ENCODE measurements around the gene PRIM1. TPM values are rescaled to one million over a fixed set of nuclear protein-coding genes. Genes with fewer than 3 reads are reported as not detected.

The PRIM1 gene
- total RNA-seq, 1 donor from 2014 or later = 166 TPM

GRCh38 chr12:56776654-56777053 is 24.5 kb upstream of the PRIM1 start:
- Mint-ChIP-seq H3K36me3 (no peaks in the 10 kb centered on the region), H3K9me3 (peaks cover 15% of the 10 kb centered on the region), H3K27me3 (ENCODE audit: insufficient read depth, low read depth) (no peaks in the 10 kb centered on the region), H3K4me3 (no peak overlapping the region), H3K27ac (no peak overlapping the region), H3K4me1 (no peaks in the 10 kb centered on the region)
- Histone ChIP-seq H3K4me2 (no peak overlapping the region), H3K4me3 (no peak overlapping the region), H3K9me3 (ENCODE audit: low read depth) (no peaks in the 10 kb centered on the region), H3K36me3 (no peaks in the 10 kb centered on the region), H2AFZ (replicated peaks) (no peak overlapping the region), H3K27ac (no peak overlapping the region), H3F3A (ENCODE audit: low read depth) (no peaks in the 10 kb centered on the region), H3K9ac (no peak overlapping the region), H3K27me3 (no peaks in the 10 kb centered on the region), H3K79me2 (ENCODE audit: low read depth) (no peaks in the 10 kb centered on the region), H3K4me1 (no peaks in the 10 kb centered on the region), H4K20me1 (ENCODE audit: low read depth) (no peaks in the 10 kb centered on the region)
- TF ChIP-seq EZH2phosphoT487 (IDR thresholded peaks at IDR 0.05) (no peak), EZH2 (IDR thresholded peaks at IDR 0.05) (no peak)
- TF ChIP-seq, protein P1, sequence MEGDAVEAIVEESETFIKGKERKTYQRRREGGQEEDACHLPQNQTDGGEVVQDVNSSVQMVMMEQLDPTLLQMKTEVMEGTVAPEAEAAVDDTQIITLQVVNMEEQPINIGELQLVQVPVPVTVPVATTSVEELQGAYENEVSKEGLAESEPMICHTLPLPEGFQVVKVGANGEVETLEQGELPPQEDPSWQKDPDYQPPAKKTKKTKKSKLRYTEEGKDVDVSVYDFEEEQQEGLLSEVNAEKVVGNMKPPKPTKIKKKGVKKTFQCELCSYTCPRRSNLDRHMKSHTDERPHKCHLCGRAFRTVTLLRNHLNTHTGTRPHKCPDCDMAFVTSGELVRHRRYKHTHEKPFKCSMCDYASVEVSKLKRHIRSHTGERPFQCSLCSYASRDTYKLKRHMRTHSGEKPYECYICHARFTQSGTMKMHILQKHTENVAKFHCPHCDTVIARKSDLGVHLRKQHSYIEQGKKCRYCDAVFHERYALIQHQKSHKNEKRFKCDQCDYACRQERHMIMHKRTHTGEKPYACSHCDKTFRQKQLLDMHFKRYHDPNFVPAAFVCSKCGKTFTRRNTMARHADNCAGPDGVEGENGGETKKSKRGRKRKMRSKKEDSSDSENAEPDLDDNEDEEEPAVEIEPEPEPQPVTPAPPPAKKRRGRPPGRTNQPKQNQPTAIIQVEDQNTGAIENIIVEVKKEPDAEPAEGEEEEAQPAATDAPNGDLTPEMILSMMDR (IDR thresholded peaks at IDR 0.05) = no peak
- DNase-seq (ENCODE audit: low spot score) = no peak

- no peak overlapping the region for H3K4me2 ChIP-seq
- no peak overlapping the region for H3K4me3 ChIP-seq
- no peak overlapping the region for H3K4me3 Mint-ChIP-seq
- H3K9me3 Mint-ChIP-seq = peaks cover 11% of the 10 kb centered on the region
- no peaks in the 10 kb centered on the region for H3K27me3 Mint-ChIP-seq (ENCODE audit: insufficient read depth, low read depth)
- H3K36me3 ChIP-seq = no peaks in the 10 kb centered on the region
- H3K36me3 Mint-ChIP-seq = no peaks in the 10 kb centered on the region
- no peaks in the 10 kb centered on the region for H3K4me1 ChIP-seq
- H3K27ac ChIP-seq = no peak overlapping the region
- H3K9ac ChIP-seq = no peak overlapping the region
- H3K27ac Mint-ChIP-seq = no peak overlapping the region
- no peak for DNase-seq (ENCODE audit: low spot score)
- H3F3A ChIP-seq (ENCODE audit: low read depth) = no peaks in the 10 kb centered on the region
- H3K79me2 ChIP-seq (ENCODE audit: low read depth) = no peaks in the 10 kb centered on the region
- H3K27me3 ChIP-seq = no peaks in the 10 kb centered on the region
- no peak overlapping the region for H2AFZ ChIP-seq (replicated peaks)
- TF ChIP-seq, protein P1 (IDR thresholded peaks at IDR 0.05) = no peak
- no peak for TF ChIP-seq EZH2 (IDR thresholded peaks at IDR 0.05)
- TF ChIP-seq EZH2phosphoT487 (IDR thresholded peaks at IDR 0.05) = no peak
- H3K4me1 Mint-ChIP-seq = no peaks in the 10 kb centered on the region
- no peaks in the 10 kb centered on the region for H3K9me3 ChIP-seq (ENCODE audit: low read depth)
- no peaks in the 10 kb centered on the region for H4K20me1 ChIP-seq (ENCODE audit: low read depth)
These were observed 23.5 kb upstream of the PRIM1 start for GRCh38 chr12:56775638-56776037.

GRCh38 chr12:56773113-56773512 is 21.0 kb upstream of the PRIM1 start:
- Histone ChIP-seq H3K9me3 (ENCODE audit: low read depth) (no peaks in the 10 kb centered on the region), H3K27ac (no peak overlapping the region), H3K36me3 (no peaks in the 10 kb centered on the region), H4K20me1 (ENCODE audit: low read depth) (no peaks in the 10 kb centered on the region), H3K9ac (no peak overlapping the region), H3K4me3 (no peak overlapping the region), H3K27me3 (no peaks in the 10 kb centered on the region), H2AFZ (replicated peaks) (no peak overlapping the region), H3K79me2 (ENCODE audit: low read depth) (no peaks in the 10 kb centered on the region), H3F3A (ENCODE audit: low read depth) (peaks cover 3% of the 10 kb centered on the region), H3K4me2 (no peak overlapping the region), H3K4me1 (no peaks in the 10 kb centered on the region)
- no peak overlapping the region for H3K27ac Mint-ChIP-seq
- H3K27me3 Mint-ChIP-seq (ENCODE audit: insufficient read depth, low read depth) = no peaks in the 10 kb centered on the region
- TF ChIP-seq EZH2phosphoT487 (IDR thresholded peaks at IDR 0.05) (no peak), EZH2 (IDR thresholded peaks at IDR 0.05) (no peak)
- TF ChIP-seq, protein P1 (IDR thresholded peaks at IDR 0.05) = no peak
- peaks cover 11% of the 10 kb centered on the region for H3K9me3 Mint-ChIP-seq
- no peaks in the 10 kb centered on the region for H3K4me1 Mint-ChIP-seq
- no peaks in the 10 kb centered on the region for H3K36me3 Mint-ChIP-seq
- no peak overlapping the region for H3K4me3 Mint-ChIP-seq
- no peak for DNase-seq (ENCODE audit: low spot score)
